Suprapubic skin (tissue), 4 donors: ENCODE results near the gene CITED1. TPM values are rescaled to one million over a fixed set of nuclear protein-coding genes. Genes with fewer than 3 reads are reported as not detected.

Experiments
- DNase-seq, 2 donors: peaks; one replicate each; pipeline ENCODE4 v3.0.0-alpha.2; 2019; ENCODE audit warnings: low spot score in 2 of 2
- H3K27ac ChIP-seq: fragments of 200-600 bp; sonication (generic); one replicate; pipeline ENCODE4 v1.5.1; 2019
- H3K27me3 ChIP-seq: fragments of 200-600 bp; sonication (generic); one replicate; pipeline ENCODE4 v1.5.1; 2019
- H3K36me3 ChIP-seq: fragments of 200-600 bp; sonication (generic); one replicate; pipeline ENCODE4 v1.5.1; 2019
- H3K4me1 ChIP-seq: fragments of 200-600 bp; sonication (generic); one replicate; pipeline ENCODE4 v1.5.1; 2019
- H3K4me3 ChIP-seq: fragments of 200-600 bp; sonication (generic); one replicate; pipeline ENCODE4 v1.5.1; 2019; ENCODE audit warnings: mild to moderate bottlenecking
- H3K9me3 ChIP-seq: fragments of 200-600 bp; sonication (generic); one replicate; pipeline ENCODE4 v1.5.1; 2019
- EP300 ChIP-seq: sonication (generic); formaldehyde crosslinking; IDR thresholded peaks from one replicate; pipeline ENCODE4 v1.6.1; 2017; ENCODE audit warnings: antibody characterized with exemption
- POLR2A ChIP-seq, 2 donors: fragments of 450-650 bp; IDR thresholded peaks; one replicate each; pipeline ENCODE4 v1.6.1; 2017; ENCODE audit warnings: antibody characterized with exemption in 2 of 2, mild to moderate bottlenecking in 2 of 2, moderate library complexity in 2 of 2
- POLR2AphosphoS5 ChIP-seq, 3 donors: sonication (generic); formaldehyde crosslinking; IDR thresholded peaks; one replicate each; pipeline ENCODE4 v1.6.1; 2017; ENCODE audit warnings: antibody characterized with exemption in 3 of 3
- WGBS: methylation state at CpG from one replicate; pipeline ENCODE4 v1.1.5; 2018; 5-methylcytosine and 5-hydroxymethylcytosine counted together
- total RNA-seq, 4 donors: library from RNA; depleted of rRNA; stranded (reverse); fragments of >200 nt; gene quantifications; one replicate each; pipeline ENCODE4 v1.1.0, GENCODE V29; 2016
- TF ChIP-seq, protein P1 (sequence below), 2 donors: fragments of 200-600 bp in 1 of 2; fragments of 450-650 bp in 1 of 2; sonication (generic) in 1 of 2; IDR thresholded peaks; one replicate each; pipeline ENCODE4 v1.5.1; 2016 to 2019; ENCODE audit warnings: antibody characterized with exemption in 2 of 2, mild to moderate bottlenecking in 1 of 2, moderate library complexity in 1 of 2

CITED1 gene
- total RNA-seq, 4 donors from 2014 or later = 0.76 to 3.0 TPM; not detected in 2

GRCh38 chrX:72272868-72273267 lies 32.8 kb downstream of the CITED1 start:
- Histone ChIP-seq H3K9me3 (no peaks in the 10 kb centered on the region), H3K4me3 (no peak overlapping the region), H3K27me3 (no peaks in the 10 kb centered on the region), H3K27ac (no peak overlapping the region), H3K4me1 (peaks cover 30% of the 10 kb centered on the region), H3K36me3 (peaks cover 34% of the 10 kb centered on the region)
- WGBS = 72% methylated on average over 3 of the region's 3 CpGs
- TF ChIP-seq POLR2AphosphoS5 (IDR thresholded peaks at IDR 0.05) = no peak
- TF ChIP-seq, protein P1, sequence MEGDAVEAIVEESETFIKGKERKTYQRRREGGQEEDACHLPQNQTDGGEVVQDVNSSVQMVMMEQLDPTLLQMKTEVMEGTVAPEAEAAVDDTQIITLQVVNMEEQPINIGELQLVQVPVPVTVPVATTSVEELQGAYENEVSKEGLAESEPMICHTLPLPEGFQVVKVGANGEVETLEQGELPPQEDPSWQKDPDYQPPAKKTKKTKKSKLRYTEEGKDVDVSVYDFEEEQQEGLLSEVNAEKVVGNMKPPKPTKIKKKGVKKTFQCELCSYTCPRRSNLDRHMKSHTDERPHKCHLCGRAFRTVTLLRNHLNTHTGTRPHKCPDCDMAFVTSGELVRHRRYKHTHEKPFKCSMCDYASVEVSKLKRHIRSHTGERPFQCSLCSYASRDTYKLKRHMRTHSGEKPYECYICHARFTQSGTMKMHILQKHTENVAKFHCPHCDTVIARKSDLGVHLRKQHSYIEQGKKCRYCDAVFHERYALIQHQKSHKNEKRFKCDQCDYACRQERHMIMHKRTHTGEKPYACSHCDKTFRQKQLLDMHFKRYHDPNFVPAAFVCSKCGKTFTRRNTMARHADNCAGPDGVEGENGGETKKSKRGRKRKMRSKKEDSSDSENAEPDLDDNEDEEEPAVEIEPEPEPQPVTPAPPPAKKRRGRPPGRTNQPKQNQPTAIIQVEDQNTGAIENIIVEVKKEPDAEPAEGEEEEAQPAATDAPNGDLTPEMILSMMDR (IDR thresholded peaks at IDR 0.05) = no peak
- TF ChIP-seq EP300 = no peak
- TF ChIP-seq POLR2A (IDR thresholded peaks at IDR 0.05) = no peak
- no peak for DNase-seq

- DNase-seq = no peak
- Histone ChIP-seq H3K27ac (no peak overlapping the region), H3K36me3 (peaks cover 34% of the 10 kb centered on the region), H3K4me1 (peaks cover 30% of the 10 kb centered on the region), H3K4me3 (no peak overlapping the region), H3K9me3 (no peaks in the 10 kb centered on the region), H3K27me3 (no peaks in the 10 kb centered on the region)
- 62% methylated on average over 3 of the region's 3 CpGs for WGBS
- TF ChIP-seq POLR2AphosphoS5 (IDR thresholded peaks at IDR 0.05) (no peak), EP300 (no peak), POLR2A (IDR thresholded peaks at IDR 0.05) (no peak)
- TF ChIP-seq, protein P1 (IDR thresholded peaks at IDR 0.05) = no peak
These were observed 33.9 kb downstream of the CITED1 start for GRCh38 chrX:72271812-72272211.

DNA sequence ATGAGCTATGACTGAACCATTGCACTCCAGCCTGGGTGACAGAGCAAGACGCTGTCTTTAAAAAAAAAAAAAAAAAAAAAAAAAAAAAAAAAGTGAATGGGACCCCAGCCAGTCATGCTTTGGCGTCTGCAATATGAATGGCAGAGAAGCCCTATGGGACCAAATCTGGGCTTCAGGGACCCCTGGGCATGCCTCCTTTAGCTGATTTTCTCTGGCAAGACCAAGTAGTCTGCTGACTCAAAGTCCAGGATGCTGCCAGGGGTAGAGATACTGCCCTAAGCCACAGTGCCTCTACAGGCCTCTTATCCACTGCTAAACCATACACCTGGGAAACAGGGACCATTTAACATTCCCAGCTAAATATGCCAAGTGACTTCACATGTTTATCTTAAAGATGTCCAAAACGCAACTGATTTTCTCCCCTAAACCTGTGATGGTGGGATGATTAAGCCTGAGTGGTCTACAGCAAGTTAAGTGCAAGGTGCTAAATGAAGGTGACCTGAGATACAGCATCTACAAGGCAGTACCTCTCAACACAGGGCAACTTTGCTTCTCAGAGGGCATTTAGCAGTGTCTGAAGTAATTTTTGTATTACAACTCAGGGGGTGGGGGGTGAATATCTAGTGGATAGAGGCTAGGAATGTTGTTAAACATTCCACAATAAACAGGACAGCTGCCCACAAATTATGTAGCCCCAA lies 34.5 kb downstream of the CITED1 start:
- peaks cover 30% of the 10 kb centered on the region for H3K4me1 ChIP-seq

DNA sequence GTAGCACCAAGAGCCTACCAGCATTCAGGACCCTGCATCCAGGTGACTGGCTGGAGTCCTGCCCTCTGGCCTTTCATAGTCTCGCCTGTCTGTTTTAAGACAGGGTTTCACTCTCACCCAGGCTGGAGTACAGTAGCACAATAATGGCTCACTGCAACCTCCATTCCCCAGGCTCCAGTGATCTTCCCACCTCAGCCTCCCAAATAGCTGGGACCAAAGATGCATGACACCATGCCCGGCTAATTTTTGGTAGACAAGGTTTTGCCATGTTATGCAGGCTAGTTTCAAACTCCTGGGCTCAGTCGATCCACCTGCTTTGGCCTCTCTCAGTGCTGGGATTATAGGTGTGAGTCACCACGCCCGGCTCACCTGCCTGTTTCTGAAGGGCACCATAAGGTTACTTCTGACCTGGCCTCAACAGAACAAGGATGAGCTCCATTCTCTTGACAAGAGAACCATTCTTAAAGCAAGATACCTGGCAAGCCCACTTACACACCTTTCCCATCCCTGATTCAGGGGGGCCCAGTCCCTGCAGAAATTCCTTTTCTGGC lies 35.3 kb downstream of the CITED1 start:
- Histone ChIP-seq H3K27ac (no peak overlapping the region), H3K4me3 (no peak overlapping the region), H3K27me3 (no peaks in the 10 kb centered on the region), H3K4me1 (peaks cover 22% of the 10 kb centered on the region), H3K36me3 (peaks cover 34% of the 10 kb centered on the region), H3K9me3 (no peaks in the 10 kb centered on the region)
- 87% methylated on average over 5 of the region's 5 CpGs for WGBS
- no peak for TF ChIP-seq POLR2A (IDR thresholded peaks at IDR 0.05)
- no peak for TF ChIP-seq POLR2AphosphoS5 (IDR thresholded peaks at IDR 0.05)
- TF ChIP-seq, protein P1 (IDR thresholded peaks at IDR 0.05) = no peak
- TF ChIP-seq EP300 = no peak
- DNase-seq = no peak

More for the DNA sequence above, 34.5 kb downstream of the CITED1 start:
- H3K27ac ChIP-seq = no peak overlapping the region
- 68% methylated on average over 3 of the region's 3 CpGs for WGBS
- TF ChIP-seq EP300 (no peak), POLR2AphosphoS5 (IDR thresholded peaks at IDR 0.05) (no peak), POLR2A (IDR thresholded peaks at IDR 0.05) (no peak)
- TF ChIP-seq, protein P1 (IDR thresholded peaks at IDR 0.05) = no peak
- no peaks in the 10 kb centered on the region for H3K27me3 ChIP-seq
- no peaks in the 10 kb centered on the region for H3K9me3 ChIP-seq
- no peak for DNase-seq
- H3K36me3 ChIP-seq = peaks cover 34% of the 10 kb centered on the region
- no peak overlapping the region for H3K4me3 ChIP-seq

DNA sequence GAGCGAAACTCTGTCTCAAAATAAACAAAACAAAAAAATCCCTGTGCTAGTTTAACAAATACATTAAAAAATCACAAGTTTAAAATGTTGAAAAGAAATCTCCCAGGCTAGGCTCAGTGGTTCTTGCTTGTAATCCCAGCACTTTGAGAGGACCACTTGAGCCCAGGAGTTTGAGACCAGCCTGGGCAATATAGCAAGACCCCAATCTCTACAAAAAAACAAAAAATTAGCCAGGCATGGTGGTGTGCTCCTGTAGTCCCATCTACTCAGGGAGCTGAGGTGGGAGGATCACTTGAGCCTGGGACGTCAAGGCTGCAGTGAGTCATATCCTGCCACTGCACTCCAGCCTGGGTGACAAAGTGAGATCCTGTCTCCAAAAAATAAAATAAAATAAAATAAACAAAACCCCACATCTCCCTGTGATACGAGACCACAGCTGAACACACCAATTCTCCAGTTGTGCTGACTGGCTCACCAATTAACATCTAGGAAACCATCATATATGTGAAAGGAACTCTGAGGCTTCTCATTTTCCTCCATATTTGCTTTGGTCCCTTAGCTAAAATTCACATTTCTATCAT lies 36.0 kb downstream of the CITED1 start:
- Histone ChIP-seq H3K36me3 (peaks cover 34% of the 10 kb centered on the region), H3K27ac (no peak overlapping the region), H3K4me1 (peaks cover 21% of the 10 kb centered on the region), H3K9me3 (no peaks in the 10 kb centered on the region), H3K4me3 (no peak overlapping the region), H3K27me3 (no peaks in the 10 kb centered on the region)
- 66% methylated on average over 3 of the region's 3 CpGs for WGBS
- TF ChIP-seq EP300 (no peak), POLR2AphosphoS5 (IDR thresholded peaks at IDR 0.05) (no peak), POLR2A (IDR thresholded peaks at IDR 0.05) (no peak)
- TF ChIP-seq, protein P1 (IDR thresholded peaks at IDR 0.05) = no peak
- DNase-seq = no peak
